Loucy (cell line): Measurements from ENCODE around the gene CNTN5.
"Not testable (repeated sequence)": the region's sequence is repeated elsewhere in the genome, so short reads cannot be mapped to it uniquely, and the experiment has no call there.

ENCODE experiments used
- H2AFZ ChIP-seq: fragments of 200-600 bp; sonication (generic); 2 replicates; pipeline ENCODE4 v1.6.0; 2016; ENCODE audit warnings: antibody characterized with exemption, mild to moderate bottlenecking, low read length, moderate library complexity
- H3F3A ChIP-seq: fragments of 200-600 bp; 2 replicates; pipeline ENCODE4 v1.6.0; 2016; ENCODE audit warnings: antibody characterized with exemption, low read depth, mild to moderate bottlenecking
- H3K27me3 ChIP-seq: fragments of 200-600 bp; sonication (generic); 2 replicates; pipeline ENCODE4 v1.6.1; 2014; ENCODE audit warnings: low read length, mild to moderate bottlenecking; ENCODE audit not compliant: insufficient read depth, poor library complexity, severe bottlenecking
- H3K36me3 ChIP-seq: fragments of 200-600 bp; sonication (generic); 2 replicates; pipeline ENCODE4 v1.6.1; 2016; ENCODE audit warnings: low read length; ENCODE audit not compliant: insufficient read depth
- H3K4me1 ChIP-seq: fragments of 200-600 bp; sonication (generic); 2 replicates; pipeline ENCODE4 v1.5.1; 2014; ENCODE audit warnings: low read length, mild to moderate bottlenecking; ENCODE audit not compliant: insufficient read depth, poor library complexity, severe bottlenecking
- H3K4me2 ChIP-seq: fragments of 200-600 bp; sonication (generic); 2 replicates; pipeline ENCODE4 v1.6.0; 2014; ENCODE audit warnings: antibody characterized with exemption, low read length, low read depth, mild to moderate bottlenecking; ENCODE audit not compliant: poor library complexity, severe bottlenecking
- H3K4me3 ChIP-seq: fragments of 200-600 bp; sonication (generic); 2 replicates; pipeline ENCODE4 v1.5.1; 2014; ENCODE audit warnings: low read length, mild to moderate bottlenecking, mixed read lengths; ENCODE audit not compliant: poor library complexity, severe bottlenecking
- H3K79me2 ChIP-seq: fragments of 200-600 bp; sonication (generic); 2 replicates; pipeline ENCODE4 v1.6.1; 2014; ENCODE audit warnings: low read length; ENCODE audit not compliant: insufficient read depth
- H3K9ac ChIP-seq: fragments of 200-600 bp; sonication (generic); 2 replicates; pipeline ENCODE4 v1.6.0; 2014; ENCODE audit warnings: mild to moderate bottlenecking, low read depth, low read length, moderate library complexity; ENCODE audit not compliant: poor library complexity, severe bottlenecking
- H3K9me2 ChIP-seq: fragments of 200-600 bp; sonication (generic); replicated peaks from 2 replicates; pipeline ENCODE4 v1.6.1; 2016; ENCODE audit warnings: low read depth, low read length, mixed read lengths
- H3K9me3 ChIP-seq: fragments of 200-600 bp; sonication (generic); 2 replicates; pipeline ENCODE4 v1.6.1; 2014; ENCODE audit warnings: mild to moderate bottlenecking, antibody characterized with exemption, low read length, low read depth; ENCODE audit not compliant: insufficient read depth
- H4K20me1 ChIP-seq: fragments of 200-600 bp; sonication (generic); 2 replicates; pipeline ENCODE4 v1.6.0; 2014; ENCODE audit warnings: antibody characterized with exemption, low read length, mild to moderate bottlenecking; ENCODE audit not compliant: insufficient read depth, poor library complexity, severe bottlenecking
- CTCF ChIP-seq: fragments of 200-600 bp; sonication (generic); conservative IDR thresholded peaks from 2 replicates; pipeline ENCODE4 v1.5.1; 2014; ENCODE audit warnings: mild to moderate bottlenecking, antibody characterized with exemption, low read length
- EZH2phosphoT487 ChIP-seq: fragments of 200-600 bp; IDR thresholded peaks from 2 replicates; pipeline ENCODE4 v1.6.1; 2018; ENCODE audit warnings: antibody characterized with exemption, mild to moderate bottlenecking, moderate library complexity, borderline replicate concordance

The CNTN5 gene

DNA sequence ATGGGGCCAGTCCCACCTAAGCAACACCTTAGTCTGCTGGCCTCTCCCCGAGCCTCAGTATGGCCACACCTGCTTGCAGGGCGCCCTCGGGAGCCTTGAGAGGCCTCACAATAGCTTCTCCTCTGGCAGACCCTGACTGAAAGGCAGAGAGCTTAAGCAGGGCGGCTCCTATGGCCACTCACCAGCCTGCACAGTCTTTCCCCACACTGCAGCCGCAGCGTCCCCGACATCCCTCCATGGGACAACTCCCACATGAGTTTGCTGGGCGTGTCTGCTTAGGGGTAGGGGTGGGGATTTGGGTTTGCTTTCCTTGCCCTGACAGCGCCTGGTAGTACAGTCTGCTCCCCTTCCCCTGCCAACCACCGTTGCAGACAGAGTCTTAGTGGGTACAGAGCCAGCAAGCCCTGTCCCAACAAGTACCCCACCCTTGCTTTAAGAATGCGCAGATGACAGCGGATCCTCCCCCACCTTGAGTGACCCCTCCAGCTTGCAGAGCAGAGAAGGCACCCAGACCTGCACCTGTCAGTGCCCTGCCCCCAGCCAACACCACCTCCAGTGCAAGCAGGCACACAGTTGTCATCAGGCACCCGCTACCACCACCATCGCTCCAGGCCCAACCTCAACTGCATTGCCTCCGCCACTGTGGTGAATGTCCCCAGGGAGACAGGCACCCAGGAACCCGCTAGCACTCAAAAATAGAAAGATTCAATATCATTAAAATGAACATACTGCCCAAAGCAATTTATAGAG is 1252.5 kb downstream of the CNTN5 start:
- H3K27me3 ChIP-seq, result no peaks in the 10 kb centered on the region
- no peaks in the 10 kb centered on the region for H3K9me3 ChIP-seq
- H3K9ac ChIP-seq, result no peak overlapping the region
- TF ChIP-seq EZH2phosphoT487 (no peak), CTCF (no peak)
- no peak overlapping the region for H3K4me3 ChIP-seq
- H3K79me2 ChIP-seq, result no peaks in the 10 kb centered on the region
- no peak overlapping the region for H3K4me2 ChIP-seq
- no peak overlapping the region for H2AFZ ChIP-seq
- no peaks in the 10 kb centered on the region for H3K4me1 ChIP-seq
- H3K36me3 ChIP-seq, result no peaks in the 10 kb centered on the region
- no peaks in the 10 kb centered on the region for H3F3A ChIP-seq
- H3K9me2 ChIP-seq, result no peaks in the 10 kb centered on the region
- H4K20me1 ChIP-seq, result no peaks in the 10 kb centered on the region

DNA sequence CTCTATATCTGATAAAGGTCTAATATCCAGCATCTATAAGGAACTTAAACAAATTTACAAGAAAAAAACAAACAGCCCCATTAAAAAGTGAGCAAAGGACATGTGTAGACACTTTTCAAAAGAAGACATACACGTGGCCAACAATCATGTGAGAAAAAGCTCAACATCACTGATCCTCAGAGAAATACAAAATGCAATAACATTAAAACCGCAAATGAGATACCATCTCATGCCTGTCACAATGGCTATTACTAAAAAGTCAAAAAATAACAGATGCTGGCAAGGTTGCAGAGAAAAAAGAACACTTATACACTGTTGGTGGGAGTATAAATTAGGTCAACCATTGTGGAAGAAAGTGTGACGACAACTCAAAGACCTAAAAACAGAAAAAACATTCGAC is 1253.7 kb downstream of the CNTN5 start:
- not testable (repeated sequence) for H3K4me3 ChIP-seq, H3K9me2 ChIP-seq, H2AFZ ChIP-seq, H3F3A ChIP-seq, H4K20me1 ChIP-seq, H3K9ac ChIP-seq, H3K4me1 ChIP-seq, H3K9me3 ChIP-seq, H3K79me2 ChIP-seq, H3K4me2 ChIP-seq, H3K27me3 ChIP-seq, H3K36me3 ChIP-seq

DNA sequence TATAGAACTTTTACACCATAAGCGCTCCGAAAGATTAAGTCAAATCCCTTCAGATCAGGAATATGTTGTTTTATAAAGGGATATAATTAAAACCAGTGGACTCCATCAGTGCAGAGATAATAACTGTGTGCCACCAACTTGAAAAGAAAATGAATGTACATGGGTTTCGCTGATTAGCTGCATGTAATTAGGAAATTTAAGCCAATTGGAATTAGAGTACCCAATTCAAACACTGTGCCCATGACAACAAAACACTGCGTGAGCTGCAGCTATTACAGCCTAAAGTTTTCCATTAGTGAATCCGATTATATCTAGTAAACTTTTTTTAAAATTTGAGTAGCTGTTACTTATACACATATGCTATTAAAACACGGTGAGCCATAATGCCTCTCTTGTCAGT is 1274.0 kb downstream of the CNTN5 start:
- H3K79me2 ChIP-seq, result no peaks in the 10 kb centered on the region
- no peaks in the 10 kb centered on the region for H3F3A ChIP-seq
- no peaks in the 10 kb centered on the region for H3K36me3 ChIP-seq
- H3K4me1 ChIP-seq, result no peaks in the 10 kb centered on the region
- no peak overlapping the region for H3K9ac ChIP-seq
- H3K4me3 ChIP-seq, result no peak overlapping the region
- no peak overlapping the region for H3K4me2 ChIP-seq
- no peaks in the 10 kb centered on the region for H3K27me3 ChIP-seq
- TF ChIP-seq EZH2phosphoT487 (no peak), CTCF (no peak)
- H2AFZ ChIP-seq, result no peak overlapping the region
- no peaks in the 10 kb centered on the region for H3K9me2 ChIP-seq
- no peaks in the 10 kb centered on the region for H4K20me1 ChIP-seq
- no peaks in the 10 kb centered on the region for H3K9me3 ChIP-seq

- H3K27me3 ChIP-seq, result no peaks in the 10 kb centered on the region
- no peaks in the 10 kb centered on the region for H3K9me2 ChIP-seq
- H3F3A ChIP-seq, result no peaks in the 10 kb centered on the region
- H3K9me3 ChIP-seq, result no peaks in the 10 kb centered on the region
- no peaks in the 10 kb centered on the region for H4K20me1 ChIP-seq
- no peak overlapping the region for H3K4me3 ChIP-seq
- H3K9ac ChIP-seq, result no peak overlapping the region
- H3K36me3 ChIP-seq, result no peaks in the 10 kb centered on the region
- no peaks in the 10 kb centered on the region for H3K79me2 ChIP-seq
- no peaks in the 10 kb centered on the region for H3K4me1 ChIP-seq
- no peak overlapping the region for H2AFZ ChIP-seq
- no peak overlapping the region for H3K4me2 ChIP-seq
- TF ChIP-seq EZH2phosphoT487 (no peak), CTCF (no peak)
These were observed 1275.4 kb downstream of the CNTN5 start for GRCh38 chr11:100296051-100296679.
